SK-N-SH (cell line): ENCODE data around the gene VPS13A. TPM values are rescaled to one million over a fixed set of nuclear protein-coding genes. Genes with fewer than 3 reads are reported as not detected.

Experiments
- CTCF ChIA-PET: fragments of 300-600, 350-600 bp; formaldehyde crosslinking; extraction: SDS; loops from one replicate; lab custom pipeline; 2021; lab: Yijun Ruan, JAX
- POLR2A ChIA-PET: fragments of 350-600 bp; sonication (Branson Sonifier 250); formaldehyde crosslinking; extraction: SDS; loops from one replicate; lab custom pipeline; 2020; ENCODE audit warnings: antibody characterized with exemption, inconsistent platforms; lab: Yijun Ruan, JAX
- DNase-seq: peaks from one replicate; pipeline ENCODE4 v3.0.0; 2012
- H2AFZ ChIP-seq: fragments of 200-600 bp; sonication (generic); 2 replicates; pipeline ENCODE4 v1.8.1; 2016; ENCODE audit warnings: antibody characterized with exemption, mild to moderate bottlenecking, low read depth
- H3F3A ChIP-seq: fragments of 200-600 bp; sonication (generic); replicated peaks from 2 replicates; pipeline ENCODE3; 2016; ENCODE audit warnings: antibody characterized with exemption, mild to moderate bottlenecking; ENCODE audit not compliant: insufficient read depth
- H3K27ac ChIP-seq, 2 experiments: fragments of 200-500 bp in 1 of 2; fragments of 200-600 bp in 1 of 2; sonication (Bioruptor generic) in 1 of 2; sonication (generic), shearing (Covaris generic) in 1 of 2; 2 replicates each; pipeline versions ENCODE4 v1.5.1 to v1.6.1; 2014 to 2016; ENCODE audit warnings: low read depth in 2 of 2, inconsistent platforms in 1 of 2, low read length in 1 of 2, mild to moderate bottlenecking in 1 of 2, mixed read lengths in 1 of 2
- H3K27me3 ChIP-seq: fragments of 200-600 bp; sonication (generic), shearing (Covaris generic); 2 replicates; pipeline ENCODE4 v1.6.1; 2016; ENCODE audit warnings: mixed run types; ENCODE audit not compliant: insufficient read depth
- H3K36me3 ChIP-seq, 2 experiments: fragments of 200-500 bp in 1 of 2; fragments of 200-600 bp in 1 of 2; sonication (Bioruptor generic) in 1 of 2; sonication (generic) in 1 of 2; replicated peaks in 1 of 2; 2 replicates each; pipeline versions ENCODE3 to v1.5.1; 2014 to 2016; ENCODE audit warnings: low read length in 1 of 2, mild to moderate bottlenecking in 1 of 2; ENCODE audit not compliant: insufficient read depth in 2 of 2, control insufficient read depth in 1 of 2
- H3K4me1 ChIP-seq, 2 experiments: fragments of 200-500 bp in 1 of 2; fragments of 200-600 bp in 1 of 2; sonication (Bioruptor generic) in 1 of 2; sonication (generic), shearing (Covaris generic) in 1 of 2; 2 replicates each; pipeline versions ENCODE4 v1.5.1 to v1.6.1; 2014 to 2016; ENCODE audit warnings: low read depth in 1 of 2, low read length in 1 of 2, mixed run types in 1 of 2; ENCODE audit not compliant: insufficient read depth in 2 of 2, control insufficient read depth in 1 of 2
- H3K4me2 ChIP-seq: fragments of 200-600 bp; sonication (generic), shearing (Covaris generic); 2 replicates; pipeline ENCODE4 v1.6.1; 2017; ENCODE audit warnings: mixed run types
- H3K4me3 ChIP-seq, 2 experiments: fragments of 200-500 bp in 1 of 2; fragments of 200-600 bp in 1 of 2; sonication (Bioruptor generic) in 1 of 2; sonication (generic), shearing (Covaris generic) in 1 of 2; 2 replicates each; pipeline versions ENCODE4 v1.5.1 to v1.8.1; 2014 to 2016; ENCODE audit warnings: low read depth in 2 of 2, inconsistent platforms in 1 of 2, low read length in 1 of 2, mild to moderate bottlenecking in 1 of 2, mixed read lengths in 1 of 2, moderate library complexity in 1 of 2
- H3K79me2 ChIP-seq: fragments of 200-600 bp; sonication (generic); 2 replicates; pipeline ENCODE4 v1.8.1; 2017; ENCODE audit warnings: mild to moderate bottlenecking; ENCODE audit not compliant: insufficient read depth
- H3K9ac ChIP-seq: fragments of 200-600 bp; sonication (generic); 2 replicates; pipeline ENCODE4 v1.6.1; 2017; ENCODE audit warnings: mixed run types
- H3K9me2 ChIP-seq: fragments of 200-600 bp; sonication (generic); 2 replicates; pipeline ENCODE4 v1.6.1; 2017; ENCODE audit warnings: mixed run types
- H3K9me3 ChIP-seq: fragments of 200-600 bp; sonication (generic); 2 replicates; pipeline ENCODE4 v1.6.1; 2017; ENCODE audit warnings: mixed run types, mild to moderate bottlenecking, moderate library complexity
- H4K20me1 ChIP-seq: fragments of 200-600 bp; sonication (generic); 2 replicates; pipeline ENCODE4 v1.6.1; 2017; ENCODE audit warnings: mild to moderate bottlenecking, mixed run types; ENCODE audit not compliant: insufficient read depth
- ELF1 ChIP-seq: IDR thresholded peaks from 2 replicates; pipeline ENCODE4 v1.4.0; 2012
- EP300 ChIP-seq, 2 experiments: IDR thresholded peaks; 2 replicates each; pipeline versions ENCODE4 v1.4.0 to v1.6.1; 2012; ENCODE audit warnings: borderline replicate concordance in 1 of 2, low read depth in 1 of 2, low read length in 1 of 2
- EZH2phosphoT487 ChIP-seq: fragments of 200-600 bp; sonication (generic); IDR thresholded peaks from 2 replicates; pipeline ENCODE4 v1.6.1; 2017; ENCODE audit warnings: low read depth, mixed run types, mild to moderate bottlenecking, antibody characterized with exemption, moderate library complexity, borderline replicate concordance
- FOSL2 ChIP-seq: IDR thresholded peaks from 2 replicates; pipeline ENCODE4 v1.4.0; 2012; ENCODE audit warnings: low read depth, mild to moderate bottlenecking, moderate library complexity, borderline replicate concordance
- GATA2 ChIP-seq: sonication (generic); formaldehyde crosslinking; IDR thresholded peaks from 2 replicates; pipeline ENCODE4 v1.5.0; 2020; ENCODE audit warnings: mild to moderate bottlenecking, missing genetic modification reagents
- IRF3 ChIP-seq: fragments of 150-350 bp; IDR thresholded peaks from 2 replicates; pipeline ENCODE4 v1.6.1; 2016; ENCODE audit warnings: mild to moderate bottlenecking, low read depth, low read length
- JUND ChIP-seq: IDR thresholded peaks from 2 replicates; pipeline ENCODE4 v1.4.0; 2012
- MAX ChIP-seq: IDR thresholded peaks from 2 replicates; pipeline ENCODE4 v1.4.0; 2012; ENCODE audit warnings: low read depth
- MEF2A ChIP-seq: IDR thresholded peaks from 2 replicates; pipeline ENCODE4 v1.4.0; 2012; ENCODE audit warnings: low read depth, borderline replicate concordance
- MXI1 ChIP-seq: IDR thresholded peaks from 2 replicates; pipeline ENCODE4 v1.6.1; 2012; ENCODE audit warnings: mild to moderate bottlenecking, low read depth, low read length, improper control_type of control experiment
- NFIC ChIP-seq: IDR thresholded peaks from 2 replicates; pipeline ENCODE4 v1.4.0; 2012; ENCODE audit warnings: borderline replicate concordance
- NRF1 ChIP-seq: IDR thresholded peaks from 2 replicates; pipeline ENCODE4 v1.6.1; 2012; ENCODE audit warnings: low read depth, mild to moderate bottlenecking, low read length
- PBX3 ChIP-seq: IDR thresholded peaks from 2 replicates; pipeline ENCODE4; 2012
- POLR2AphosphoS5 ChIP-seq: IDR thresholded peaks from 2 replicates; pipeline ENCODE4 v1.6.1; 2012; ENCODE audit warnings: low read depth, low read length
- REST ChIP-seq: IDR thresholded peaks from 2 replicates; pipeline ENCODE4 v1.6.1; 2012; ENCODE audit warnings: mild to moderate bottlenecking, low read depth, low read length, moderate library complexity
- RFX5 ChIP-seq: IDR thresholded peaks from 2 replicates; pipeline ENCODE4 v1.6.1; 2012; ENCODE audit warnings: mild to moderate bottlenecking, improper control_type of control experiment, low read length
- SIN3A ChIP-seq: IDR thresholded peaks from 2 replicates; pipeline ENCODE4 v1.6.1; 2012; ENCODE audit warnings: low read depth, mild to moderate bottlenecking, low read length, moderate library complexity, borderline replicate concordance
- TAF1 ChIP-seq: IDR thresholded peaks from 2 replicates; pipeline ENCODE4 v1.6.1; 2012; ENCODE audit warnings: low read depth, mild to moderate bottlenecking, low read length, moderate library complexity, borderline replicate concordance
- TCF12 ChIP-seq: IDR thresholded peaks from 2 replicates; pipeline ENCODE4 v1.4.0; 2012
- TEAD4 ChIP-seq: IDR thresholded peaks from 2 replicates; pipeline ENCODE4 v1.4.0; 2012; ENCODE audit warnings: mild to moderate bottlenecking, borderline replicate concordance; ENCODE audit not compliant: insufficient read depth
- YY1 ChIP-seq: IDR thresholded peaks from 2 replicates; pipeline ENCODE4 v1.4.0; 2012; ENCODE audit warnings: low read depth, mild to moderate bottlenecking
- ZBTB33 ChIP-seq: IDR thresholded peaks from 2 replicates; pipeline ENCODE4 v1.4.0; 2012; ENCODE audit warnings: low read depth, borderline replicate concordance
- WGBS: methylation state at CpG from one replicate; pipeline ENCODE4 v1.1.6; 2017; ENCODE audit warnings: low lambda C conversion rate; 5-methylcytosine and 5-hydroxymethylcytosine counted together
- polyA plus RNA-seq, 3 experiments: library from polyadenylated mRNA; depleted of rRNA; stranded (reverse); fragments of >200 nt; gene quantifications; 2 replicates each; pipeline ENCODE4 v1.2.3, GENCODE V29; 2012

VPS13A gene
- polyA plus RNA-seq, 1 of the 3 experiments (the other 2 are of a cell fraction): 6.0 TPM

GRCh38 chr9:77316058-77316457, 138.7 kb downstream of the VPS13A start:
- ChIA-PET CTCF (no interaction called here), POLR2A (no interaction called here)
- no peak overlapping the region for H2AFZ ChIP-seq
- peaks cover 45 to 46% of the 10 kb centered on the region in 2 experiments for H3K36me3 ChIP-seq
- 78% methylated on average over 1 of the region's 1 CpG for whole genome bisulfite sequencing
- H3K27ac ChIP-seq: no peak overlapping the region
- H3F3A ChIP-seq: peaks cover 9% of the 10 kb centered on the region
- no peaks in the 10 kb centered on the region for H3K27me3 ChIP-seq
- H3K79me2 ChIP-seq: no peaks in the 10 kb centered on the region
- no peak overlapping the region for H3K9ac ChIP-seq
- H3K4me1 ChIP-seq: peaks cover 0 to 7% of the 10 kb centered on the region in 2 experiments; a peak in 1 of 4 replicates
- H3K9me3 ChIP-seq: no peaks in the 10 kb centered on the region
- DNase-seq: no peak
- no peak overlapping the region for H3K4me3 ChIP-seq
- no peak for TF ChIP-seq MXI1
- TF ChIP-seq ZBTB33: no peak
- no peak for TF ChIP-seq REST
- TF ChIP-seq MEF2A: no peak
- no peak for TF ChIP-seq EZH2phosphoT487
- no peak for TF ChIP-seq RFX5
- TF ChIP-seq TAF1: no peak
- no peak for TF ChIP-seq POLR2AphosphoS5
- TF ChIP-seq GATA2 (CRISPR knock-in tag): no peak
- no peak for TF ChIP-seq JUND
- no peaks in the 10 kb centered on the region for H3K9me2 ChIP-seq
- H4K20me1 ChIP-seq: no peaks in the 10 kb centered on the region
- H3K4me2 ChIP-seq: no peak overlapping the region

GRCh38 chr9:77325058-77325457, 147.7 kb downstream of the VPS13A start:
- H3K79me2 ChIP-seq: no peaks in the 10 kb centered on the region
- H3K9me3 ChIP-seq: no peaks in the 10 kb centered on the region
- CTCF ChIA-PET: no interaction called here
- WGBS: 94% methylated on average over 3 of the region's 5 CpGs
- no peaks in the 10 kb centered on the region for H3K27me3 ChIP-seq
- no peaks in the 10 kb centered on the region for H4K20me1 ChIP-seq
- H3K9me2 ChIP-seq: no peaks in the 10 kb centered on the region; the same call in 1 of the 2 replicates
- H3K9ac ChIP-seq: no peak overlapping the region
- POLR2A ChIA-PET: no interaction called here
- H3F3A ChIP-seq: no peaks in the 10 kb centered on the region
- no peak for DNase-seq
- TF ChIP-seq PBX3: no peak
- TF ChIP-seq NFIC: no peak
- TF ChIP-seq MAX: no peak
- TF ChIP-seq IRF3: no peak
- no peak for TF ChIP-seq MEF2A
- TF ChIP-seq YY1: no peak
- TF ChIP-seq SIN3A: no peak
- TF ChIP-seq EP300 (IDR thresholded peaks at IDR 0.05; ENCODE audit: borderline replicate concordance in 1 of 2, low read depth in 1 of 2, low read length in 1 of 2): no peak
- TF ChIP-seq FOSL2: no peak
- no peak for TF ChIP-seq TCF12
- no peak for TF ChIP-seq ELF1
- no peak for TF ChIP-seq JUND
- TF ChIP-seq EZH2phosphoT487: no peak
- TF ChIP-seq TEAD4: no peak
- TF ChIP-seq NRF1: no peak
- TF ChIP-seq TAF1: no peak
- no peak overlapping the region for H2AFZ ChIP-seq
- H3K4me1 ChIP-seq: no peaks in the 10 kb centered on the region; a peak in 1 of 4 replicates
- no peak overlapping the region for H3K27ac ChIP-seq
- H3K36me3 ChIP-seq: peaks cover 23 to 31% of the 10 kb centered on the region in 2 experiments
- no peak overlapping the region for H3K4me2 ChIP-seq
- H3K4me3 ChIP-seq: no peak overlapping the region
